IMR-90 (cell line): ENCODE data around the gene ELL2. TPM values are rescaled to one million over a fixed set of nuclear protein-coding genes. Genes with fewer than 3 reads are reported as not detected.

Experiments used
- ATAC-seq: fragments of 200-7000 bp; cut with Tn5 transposase; 2 replicates; pipeline ENCODE4 v1.9.1; 2020; ENCODE audit warnings: low read depth, mild to moderate bottlenecking, moderate library complexity
- BruUV-seq: library from RNA; stranded (reverse); fragments of 400-500 nt; replicated peaks from 2 replicates; lab custom pipeline; 2021; lab: Mats Ljungman, UMichigan
- CTCF ChIA-PET: fragments of 300-600 bp; formaldehyde crosslinking; extraction: SDS; loops from one replicate; lab custom pipeline; 2021; ENCODE audit warnings: antibody characterized with exemption; lab: Yijun Ruan, JAX
- POLR2A ChIA-PET: fragments of 300-600 bp; sonication (Branson Sonifier 250); formaldehyde crosslinking; loops from one replicate; lab custom pipeline; 2022; ENCODE audit warnings: antibody characterized with exemption; ENCODE audit not compliant: unreplicated experiment; lab: Charles Lee
- DNase-seq: peaks from one replicate; pipeline ENCODE4 v3.0.0; 2013
- H2AFZ ChIP-seq: replicated peaks from 2 replicates; pipeline ENCODE3; 2013; ENCODE audit warnings: low read length, mild to moderate bottlenecking; ENCODE audit not compliant: poor library complexity
- H2AK5ac ChIP-seq: 2 replicates; pipeline ENCODE4 v1.6.1; 2013; ENCODE audit warnings: low read depth, low read length, inconsistent platforms
- H2AK9ac ChIP-seq: replicated peaks from 2 replicates; pipeline ENCODE3; 2013; ENCODE audit warnings: mild to moderate bottlenecking, low read depth, low read length, moderate library complexity; ENCODE audit not compliant: poor library complexity
- H2BK120ac ChIP-seq: 2 replicates; pipeline ENCODE4 v1.6.1; 2013; ENCODE audit warnings: low read depth, low read length, inconsistent platforms
- H2BK15ac ChIP-seq: 3 replicates; pipeline ENCODE4 v1.6.1; 2013; ENCODE audit warnings: low read depth, low read length, inconsistent platforms
- H2BK20ac ChIP-seq: 2 replicates; pipeline ENCODE4 v1.6.1; 2013; ENCODE audit warnings: low read depth, mild to moderate bottlenecking, inconsistent platforms, low read length, moderate library complexity
- H2BK5ac ChIP-seq: 2 replicates; pipeline ENCODE4 v1.6.1; 2013; ENCODE audit warnings: mild to moderate bottlenecking, low read depth, low read length, inconsistent platforms; ENCODE audit not compliant: poor library complexity, severe bottlenecking
- H3K14ac ChIP-seq: replicated peaks from 2 replicates; pipeline ENCODE4 v1.6.1; 2013; ENCODE audit warnings: low read depth, low read length, inconsistent platforms
- H3K18ac ChIP-seq: 2 replicates; pipeline ENCODE4 v1.6.1; 2013; ENCODE audit warnings: low read depth, low read length, control low read depth
- H3K23ac ChIP-seq: 2 replicates; pipeline ENCODE4 v1.6.1; 2013; ENCODE audit warnings: low read depth, low read length, inconsistent platforms
- H3K27ac ChIP-seq: 2 replicates; pipeline ENCODE4 v1.5.1; 2013; ENCODE audit warnings: mild to moderate bottlenecking, control low read depth, low read length; ENCODE audit not compliant: insufficient read depth
- H3K27me3 ChIP-seq: 2 replicates; pipeline ENCODE4 v1.6.1; 2013; ENCODE audit warnings: low read length; ENCODE audit not compliant: control insufficient read depth, insufficient read depth
- H3K36me3 ChIP-seq: 2 replicates; pipeline ENCODE4 v1.6.1; 2013; ENCODE audit warnings: low read length, mixed read lengths; ENCODE audit not compliant: control insufficient read depth, insufficient read depth
- H3K4ac ChIP-seq: 2 replicates; pipeline ENCODE4 v1.6.1; 2013; ENCODE audit warnings: low read depth, low read length, inconsistent platforms
- H3K4me1 ChIP-seq: 2 replicates; pipeline ENCODE4 v1.6.1; 2013; ENCODE audit warnings: low read length, mixed read lengths; ENCODE audit not compliant: control insufficient read depth, insufficient read depth
- H3K4me2 ChIP-seq: 2 replicates; pipeline ENCODE4 v1.6.1; 2013; ENCODE audit warnings: low read depth, mild to moderate bottlenecking, control low read depth, low read length, moderate library complexity
- H3K4me3 ChIP-seq: 2 replicates; pipeline ENCODE4 v1.5.1; 2013; ENCODE audit warnings: low read depth, mild to moderate bottlenecking, control low read depth, low read length, moderate library complexity; ENCODE audit not compliant: insufficient read depth
- H3K56ac ChIP-seq: 2 replicates; pipeline ENCODE4 v1.6.1; 2013; ENCODE audit warnings: low read length, inconsistent platforms; ENCODE audit not compliant: insufficient read depth; ENCODE audit errors: extremely low read depth
- H3K79me1 ChIP-seq, 2 experiments: 2 replicates each; pipeline ENCODE4 v1.6.1; 2013; ENCODE audit warnings: low read length in 2 of 2, inconsistent platforms in 1 of 2, low read depth in 1 of 2
- H3K9ac ChIP-seq: 2 replicates; pipeline ENCODE4 v1.6.1; 2013; ENCODE audit warnings: low read depth, low read length, control low read depth
- H3K9me1 ChIP-seq: 2 replicates; pipeline ENCODE4 v1.6.1; 2013; ENCODE audit warnings: low read length, inconsistent platforms; ENCODE audit not compliant: insufficient read depth
- H3K9me3 ChIP-seq: 2 replicates; pipeline ENCODE4 v1.6.1; 2013; ENCODE audit warnings: low read length; ENCODE audit not compliant: control insufficient read depth, insufficient read depth
- H4K20me1 ChIP-seq: 2 replicates; pipeline ENCODE4 v1.6.1; 2013; ENCODE audit warnings: low read length, inconsistent platforms; ENCODE audit not compliant: insufficient read depth
- H4K5ac ChIP-seq: 2 replicates; pipeline ENCODE4 v1.6.1; 2013; ENCODE audit warnings: mild to moderate bottlenecking, low read depth, low read length, control low read depth
- H4K8ac ChIP-seq, 2 experiments: 2 replicates each; pipeline ENCODE4 v1.6.1; 2013; ENCODE audit warnings: low read depth in 2 of 2, low read length in 2 of 2, control low read depth in 1 of 2, inconsistent platforms in 1 of 2
- H4K91ac ChIP-seq: 2 replicates; pipeline ENCODE4 v1.6.1; 2013; ENCODE audit warnings: low read depth, low read length, inconsistent platforms; ENCODE audit not compliant: insufficient read depth
- MAFK ChIP-seq: IDR thresholded peaks from 2 replicates; pipeline ENCODE4 v1.6.1; 2012; ENCODE audit warnings: low read depth, low read length, improper control_type of control experiment
- NFE2L2 ChIP-seq: fragments of 150-350 bp; IDR thresholded peaks from 2 replicates; pipeline ENCODE4 v1.6.1; 2016; ENCODE audit warnings: low read depth, mild to moderate bottlenecking, low read length
- WGBS, 2 experiments: methylation state at CpG; one replicate each; pipeline versions ENCODE4 v1.1.5 to v1.1.7; 2013; ENCODE audit warnings: missing lambda C conversion rate in 2 of 2; ENCODE audit not compliant: insufficient read length in 1 of 2; ENCODE audit errors: extremely low coverage in 2 of 2; 5-methylcytosine and 5-hydroxymethylcytosine counted together
- dilution Hi-C: fragments of 300-500 bp; cut with HindIII; formaldehyde crosslinking; loops from one replicate; pipeline ENCODE4 v1.14.3; 2018; ENCODE audit warnings: low sequenced_read_pairs; ENCODE audit not compliant: unreplicated experiment
- in situ Hi-C: fragments of 300-500 bp; cut with MboI; formaldehyde crosslinking; loops from 3 replicates; pipeline ENCODE4 v1.14.3; 2019; ENCODE audit warnings: low sequenced_read_pairs, inconsistent platforms, mixed read lengths
- intact Hi-C: fragments of 100-400 bp; cut with micrococcal nuclease; formaldehyde crosslinking; loops from 2 replicates; pipeline ENCODE4 v1.10.0; 2022
- polyA plus RNA-seq, 3 experiments: library from polyadenylated mRNA; depleted of rRNA; stranded (reverse); fragments of >200 nt; gene quantifications; 2 replicates each; pipeline ENCODE4 v1.2.3, GENCODE V29; 2012; ENCODE audit warnings: low replicate concordance in 1 of 3
- total RNA-seq: library from RNA; depleted of rRNA; stranded (reverse); fragments of >200 nt; gene quantifications from 2 replicates; pipeline ENCODE4 v1.2.3, GENCODE V29; 2012

ELL2 gene
- total and polyA plus RNA-seq, 2 of the 4 experiments (the other 2 are of a cell fraction), result 61.4 to 92.5 TPM

GRCh38 chr5:95988877-95989276 is 27.2 kb upstream of the ELL2 start:
- Histone ChIP-seq H3K23ac (no peak overlapping the region), H2AK9ac (no peak overlapping the region), H3K9me1 (no peaks in the 10 kb centered on the region), H3K4ac (no peak overlapping the region), H3K27ac (no peak overlapping the region), H4K8ac (no peak overlapping the region), H2AFZ (no peak overlapping the region), H3K4me1 (peaks cover 10% of the 10 kb centered on the region), H3K4me2 (no peak overlapping the region), H3K14ac (no peak overlapping the region), H2AK5ac (no peak overlapping the region), H3K9ac (no peak overlapping the region), H3K4me3 (no peak overlapping the region), H3K79me1 (no peaks in the 10 kb centered on the region), H4K20me1 (no peaks in the 10 kb centered on the region), H2BK120ac (no peak overlapping the region), H3K18ac (no peak overlapping the region), H2BK5ac (no peak overlapping the region), H3K56ac (no peak overlapping the region), H2BK15ac (no peak overlapping the region), H2BK20ac (no peak overlapping the region), H3K9me3 (no peaks in the 10 kb centered on the region), H3K36me3 (no peaks in the 10 kb centered on the region), H3K27me3 (no peaks in the 10 kb centered on the region), H4K5ac (no peak overlapping the region), H4K91ac (no peak overlapping the region)
- DNase-seq (no peak), ATAC-seq (no peak)
- ChIA-PET POLR2A (no interaction called here), CTCF (no interaction called here)
- in situ Hi-C loops (no loop called here), intact Hi-C loops (no loop called here), dilution Hi-C loops (no loop called here)
- no TSS peak for BruUV-seq
- TF ChIP-seq NFE2L2 (no peak), MAFK (no peak)
- no CpG with 5 or more reads among the region's 3 CpGs for WGBS, 2 experiments
